ENCODE results near the gene FAM229A.

Gene FAM229A

DNA sequence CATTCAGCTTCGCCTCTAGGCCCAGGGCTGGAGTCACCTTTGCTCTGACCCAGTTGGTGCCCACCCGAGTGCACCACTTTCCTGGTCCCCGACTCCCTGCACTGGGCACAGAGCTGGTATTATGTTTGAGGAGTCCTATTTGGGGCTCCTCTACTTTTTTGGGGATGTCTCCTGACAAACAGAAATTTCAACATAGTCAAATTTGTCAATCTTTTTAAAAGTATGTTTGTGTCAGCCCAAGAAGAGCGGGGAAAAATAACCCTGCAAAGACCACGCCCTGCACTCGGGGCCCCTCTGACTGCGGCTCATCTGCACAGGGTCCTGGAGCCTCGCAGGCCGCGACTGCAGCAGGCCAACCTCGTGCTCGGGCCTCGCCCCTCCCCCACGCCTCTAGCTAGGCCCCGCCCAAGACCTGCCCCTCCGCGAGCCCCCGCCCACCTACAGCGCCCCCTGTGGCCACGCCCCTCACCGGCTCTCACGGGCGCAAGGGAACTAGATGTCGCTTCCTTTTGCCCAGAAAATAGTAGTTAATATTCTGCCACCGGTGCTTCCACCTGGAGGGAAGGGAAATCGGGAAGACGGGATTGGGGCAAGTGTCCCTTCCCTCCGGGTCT is 11.4 kb downstream of the FAM229A start:
- DNase-seq (ENCODE audit: low read depth in 2 of 2) = peak; percentile 55 to 69

- DNase-seq (ENCODE audit: low read depth in 2 of 2) = no peak
Observed at GRCh38 chr1:32349211-32349708, 13.0 kb downstream of the FAM229A start.

GRCh38 chr1:32346532-32347157 is 15.6 kb downstream of the FAM229A start:
- DNase-seq (ENCODE audit: low read depth in 2 of 2) = no peak

DNA sequence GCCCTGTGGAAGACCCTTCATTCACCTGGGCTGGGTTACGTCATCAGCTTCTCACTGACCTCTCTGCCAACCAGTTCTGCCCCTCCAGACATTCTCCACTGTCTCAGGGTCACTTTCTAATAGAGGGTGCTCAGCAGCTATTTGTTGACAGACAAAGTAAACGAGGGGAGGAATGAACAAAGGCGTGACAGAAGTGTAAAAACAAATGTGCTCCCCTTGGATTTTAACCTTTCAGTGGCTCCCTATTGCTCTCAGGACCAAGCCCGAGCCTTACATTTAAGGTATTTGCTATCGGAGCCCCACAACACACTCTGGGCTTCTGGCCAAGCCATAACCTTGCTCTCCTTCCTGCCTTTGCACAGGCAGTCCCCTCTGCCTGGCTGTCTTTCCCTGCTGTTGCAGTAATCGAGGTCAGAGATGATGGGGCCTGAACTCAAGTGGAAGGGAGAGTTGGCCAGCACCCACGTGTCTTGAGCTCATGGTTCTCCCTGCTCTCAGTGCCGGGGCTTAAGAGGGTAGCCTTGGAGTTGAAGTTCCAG is 16.9 kb downstream of the FAM229A start:
- no peak for DNase-seq (ENCODE audit: low read depth in 2 of 2)

- no peak for DNase-seq (ENCODE audit: low read depth in 2 of 2)
Observed at GRCh38 chr1:32342704-32343103, 19.6 kb downstream of the FAM229A start.

- no peak for DNase-seq (ENCODE audit: low read depth in 2 of 2)
Observed at GRCh38 chr1:32341971-32342370, 20.3 kb downstream of the FAM229A start.

- DNase-seq (ENCODE audit: low read depth in 2 of 2) = no peak
Observed at GRCh38 chr1:32341186-32341757, 21.0 kb downstream of the FAM229A start.

DNA sequence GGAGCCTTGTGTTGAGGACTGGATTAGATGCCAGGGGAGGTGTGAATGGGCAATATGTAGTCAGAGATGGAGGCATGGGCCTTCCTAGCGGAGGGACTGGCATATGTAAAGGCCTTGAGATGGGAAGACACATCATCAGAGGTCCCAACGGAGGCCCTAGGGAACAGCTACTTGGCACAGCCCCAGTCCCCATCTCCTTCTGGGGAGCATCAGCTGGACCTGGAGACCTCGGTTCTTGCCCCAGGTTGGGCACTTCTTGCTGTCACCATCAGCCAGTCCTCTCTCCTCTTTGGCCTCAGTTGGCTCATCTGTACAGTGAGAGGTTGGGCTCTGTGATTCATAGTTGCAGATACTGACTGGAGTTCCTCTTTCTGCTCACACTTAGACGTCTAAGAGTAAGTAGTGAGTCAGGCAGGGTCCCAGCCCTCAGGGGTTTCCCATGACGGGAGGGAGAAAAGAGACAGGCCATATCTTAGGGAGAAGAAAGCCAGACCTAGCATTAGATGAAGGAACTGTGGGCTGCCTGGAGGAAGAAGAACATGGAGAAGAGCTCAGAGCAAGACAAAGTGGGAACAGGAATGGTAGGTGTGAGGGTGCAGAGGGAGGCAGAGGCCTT is 22.8 kb downstream of the FAM229A start:
- DNase-seq (ENCODE audit: low read depth in 2 of 2) = no peak

GRCh38 chr1:32338637-32339145 is 23.6 kb downstream of the FAM229A start:
- no peak for DNase-seq (ENCODE audit: low read depth in 2 of 2)

DNA sequence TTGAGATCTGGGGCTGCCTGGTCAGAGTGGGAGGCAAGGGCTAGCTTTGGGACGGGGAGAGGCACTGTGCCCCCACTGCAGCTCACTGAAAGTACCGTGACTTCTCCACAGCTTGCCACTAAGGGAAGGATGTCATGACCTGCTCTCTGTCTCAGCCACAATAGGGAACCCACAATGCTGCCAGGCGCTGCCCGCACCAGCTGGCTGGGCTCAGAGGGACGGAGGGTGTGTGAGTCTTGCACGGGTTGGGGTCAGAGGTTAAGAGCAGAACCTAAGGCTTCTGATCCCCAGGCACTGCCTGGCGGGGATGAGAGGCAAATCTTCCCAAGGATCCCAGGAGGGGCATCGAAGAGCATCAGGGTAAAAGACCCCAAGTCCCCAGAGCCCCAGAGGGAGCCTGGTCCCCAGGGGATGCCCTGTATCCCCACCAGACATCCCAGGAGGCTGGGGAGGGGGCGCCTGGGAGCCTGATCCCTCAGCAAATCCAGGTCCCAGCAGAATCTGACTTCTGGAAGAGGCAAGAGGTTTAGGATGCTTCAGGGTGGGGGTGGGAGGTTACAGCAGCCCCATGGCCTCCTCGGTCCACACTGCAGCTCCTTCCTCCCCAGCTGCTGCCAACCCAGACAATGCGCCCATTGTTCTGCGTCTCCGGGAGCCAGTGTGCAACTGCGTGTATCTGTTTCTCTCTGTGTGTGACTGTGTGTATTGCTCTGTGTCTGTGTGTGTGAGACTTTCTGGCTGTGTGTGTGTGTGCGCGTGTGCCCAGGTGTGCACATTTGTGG is 24.2 kb downstream of the FAM229A start:
- DNase-seq (ENCODE audit: low read depth in 2 of 2) = no peak

DNA sequence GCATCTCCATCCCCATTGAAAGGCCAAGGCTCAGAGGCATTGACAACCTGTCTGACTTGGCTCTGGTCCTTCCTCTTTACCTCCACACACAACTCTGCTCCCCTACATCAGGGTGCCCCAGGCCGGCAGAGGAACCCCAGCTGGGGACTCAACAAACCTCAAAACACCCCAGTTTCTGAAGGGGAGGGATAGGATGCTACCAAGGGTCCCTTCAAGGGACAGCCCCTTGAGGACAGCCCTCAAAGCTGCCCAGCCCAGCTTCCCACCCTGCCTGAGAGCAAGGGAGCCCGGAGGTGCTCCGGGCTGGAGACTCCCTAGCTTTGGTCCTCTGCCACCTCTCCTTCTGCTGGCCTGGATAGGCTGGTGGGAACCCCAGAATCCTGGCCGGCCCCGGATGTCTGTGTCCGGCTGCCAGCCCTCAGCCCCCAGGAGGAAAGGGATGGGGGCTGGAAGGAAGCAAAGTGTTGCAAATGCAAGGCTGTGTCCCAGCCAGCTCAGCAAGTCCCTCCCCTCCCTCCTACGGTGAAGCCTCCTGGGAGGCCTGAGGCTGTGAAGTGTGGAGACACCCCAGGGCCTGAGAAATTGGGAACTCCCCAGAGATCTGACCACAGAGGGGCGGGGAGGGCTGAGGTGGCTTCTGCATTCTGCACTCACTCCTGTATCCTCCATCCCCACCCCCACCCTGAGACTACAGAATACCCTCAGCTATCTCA is 25.2 kb downstream of the FAM229A start:
- DNase-seq (ENCODE audit: low read depth in 2 of 2) = peak; percentile 47 to 58

- no peak for DNase-seq (ENCODE audit: low read depth in 2 of 2)
Observed at GRCh38 chr1:32336591-32336932, 25.7 kb downstream of the FAM229A start.

DNA sequence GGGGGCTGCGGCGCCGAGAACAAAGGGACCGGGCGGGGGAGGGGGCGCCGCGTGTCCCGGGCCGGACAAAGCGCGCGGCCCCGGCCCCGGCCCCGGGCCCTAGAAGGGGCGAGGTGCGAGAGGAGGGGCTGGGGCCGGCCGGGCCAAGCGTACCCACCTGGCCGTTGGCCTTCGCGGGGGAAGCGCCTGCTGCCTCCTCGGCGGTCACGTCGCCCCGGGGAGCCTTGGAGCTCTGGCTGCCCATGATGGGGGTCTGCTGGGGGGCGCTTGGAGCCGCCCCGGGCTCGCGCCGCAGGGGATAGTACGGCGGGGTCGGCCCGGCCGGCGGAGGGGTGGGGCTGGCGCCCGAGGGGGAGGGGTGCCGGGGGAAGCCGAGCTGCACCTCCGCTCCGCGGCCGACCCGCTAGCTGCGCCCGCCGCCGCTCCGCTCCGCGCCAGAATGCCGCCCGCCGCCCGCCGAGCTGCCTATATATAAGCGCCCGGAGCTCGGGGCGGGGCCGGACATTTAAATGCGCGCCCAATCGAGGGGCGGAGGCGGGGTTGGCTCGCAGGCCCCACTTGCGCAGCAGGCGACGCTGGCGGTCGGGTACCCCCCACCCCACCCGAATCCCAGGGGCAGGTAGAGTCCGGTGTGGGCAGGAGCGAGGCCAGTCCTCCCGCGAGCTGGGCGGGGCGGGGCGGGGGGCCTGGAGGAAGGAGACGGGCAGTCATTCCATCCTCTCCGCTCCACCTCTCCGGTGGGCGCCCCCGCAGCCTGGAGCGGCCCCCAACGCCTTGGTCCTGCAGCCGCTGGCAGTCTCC is 26.3 kb downstream of the FAM229A start, which contains the start of gene MARCKSL1:
TSS of gene MARCKSL1 (minus strand) at position 444 of the 801 bp plus-strand sequence. CDS start at position 244, 200 bp downstream.
- peak; percentile 66 to 83 for DNase-seq (ENCODE audit: low read depth in 2 of 2)

- no peak for DNase-seq (ENCODE audit: low read depth in 2 of 2)
Observed at GRCh38 chr1:32335535-32335789, 26.8 kb downstream of the FAM229A start.

GRCh38 chr1:32334864-32335534 is 27.3 kb downstream of the FAM229A start:
- peak; percentile 27 to 63 for DNase-seq (ENCODE audit: low read depth in 2 of 2)

- DNase-seq (ENCODE audit: low read depth in 2 of 2) = no peak
Observed at GRCh38 chr1:32334274-32334861, 27.9 kb downstream of the FAM229A start.

DNA sequence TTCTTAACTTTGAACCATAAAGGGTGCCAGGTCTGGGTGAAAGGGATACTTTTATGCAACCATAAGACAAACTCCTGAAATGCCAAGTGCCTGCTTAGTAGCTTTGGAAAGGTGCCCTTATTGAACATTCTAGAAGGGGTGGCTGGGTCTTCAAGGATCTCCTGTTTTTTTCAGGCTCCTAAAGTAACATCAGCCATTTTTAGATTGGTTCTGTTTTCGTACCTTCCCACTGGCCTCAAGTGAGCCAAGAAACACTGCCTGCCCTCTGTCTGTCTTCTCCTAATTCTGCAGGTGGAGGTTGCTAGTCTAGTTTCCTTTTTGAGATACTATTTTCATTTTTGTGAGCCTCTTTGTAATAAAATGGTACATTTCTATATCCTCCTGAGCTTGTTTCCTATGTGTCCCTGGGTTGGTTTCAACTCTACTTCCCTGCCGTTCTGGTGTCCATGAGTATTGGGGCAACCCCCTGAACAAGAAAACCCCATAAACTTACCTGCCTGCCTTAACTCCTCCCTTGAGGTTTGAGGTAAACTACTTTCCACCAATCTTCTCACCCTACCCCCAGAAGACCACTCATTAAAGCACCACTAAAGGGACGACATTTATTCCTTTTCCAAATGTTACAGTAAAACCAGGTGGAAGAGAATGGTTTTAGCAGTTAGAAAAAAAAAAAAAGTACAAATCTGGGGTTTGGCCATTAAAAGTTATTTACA is 28.9 kb downstream of the FAM229A start:
- no peak for DNase-seq (ENCODE audit: low read depth in 2 of 2)

GRCh38 chr1:32332290-32333079 is 29.8 kb downstream of the FAM229A start:
- no peak for DNase-seq (ENCODE audit: low read depth in 2 of 2)
